22Rv1 (cell line): Measurements from ENCODE around the gene PASK.

ENCODE experiments used
- CTCF ChIP-seq: fragments of 450-650 bp; IDR thresholded peaks from 2 replicates; pipeline ENCODE4 v1.5.1; 2017; ENCODE audit warnings: mild to moderate bottlenecking
- ZFX ChIP-seq: fragments of 450-650 bp; IDR thresholded peaks from 2 replicates; pipeline ENCODE4 v1.6.1; 2017; ENCODE audit warnings: antibody characterized with exemption, borderline replicate concordance

- TF ChIP-seq ZFX, result no peak
- TF ChIP-seq CTCF, result no peak
Measured at GRCh38 chr2:241159116-241159515, 9.8 kb upstream of the PASK start.
